ENCODE results near the gene BTLA. TPM values are rescaled to one million over a fixed set of nuclear protein-coding genes. Genes with fewer than 3 reads are reported as not detected.
A peak's percentile ranks its signal among the peaks of the same experiment; 100 is the strongest.

Gene BTLA
- total and polyA plus RNA-seq, 10 of the 15 experiments (the other 5 are each of a cell fraction or from before 2014, with no cell fraction given) = 55.4 to 134 (median 84.2) TPM

- TF ChIP-seq, protein P1, sequence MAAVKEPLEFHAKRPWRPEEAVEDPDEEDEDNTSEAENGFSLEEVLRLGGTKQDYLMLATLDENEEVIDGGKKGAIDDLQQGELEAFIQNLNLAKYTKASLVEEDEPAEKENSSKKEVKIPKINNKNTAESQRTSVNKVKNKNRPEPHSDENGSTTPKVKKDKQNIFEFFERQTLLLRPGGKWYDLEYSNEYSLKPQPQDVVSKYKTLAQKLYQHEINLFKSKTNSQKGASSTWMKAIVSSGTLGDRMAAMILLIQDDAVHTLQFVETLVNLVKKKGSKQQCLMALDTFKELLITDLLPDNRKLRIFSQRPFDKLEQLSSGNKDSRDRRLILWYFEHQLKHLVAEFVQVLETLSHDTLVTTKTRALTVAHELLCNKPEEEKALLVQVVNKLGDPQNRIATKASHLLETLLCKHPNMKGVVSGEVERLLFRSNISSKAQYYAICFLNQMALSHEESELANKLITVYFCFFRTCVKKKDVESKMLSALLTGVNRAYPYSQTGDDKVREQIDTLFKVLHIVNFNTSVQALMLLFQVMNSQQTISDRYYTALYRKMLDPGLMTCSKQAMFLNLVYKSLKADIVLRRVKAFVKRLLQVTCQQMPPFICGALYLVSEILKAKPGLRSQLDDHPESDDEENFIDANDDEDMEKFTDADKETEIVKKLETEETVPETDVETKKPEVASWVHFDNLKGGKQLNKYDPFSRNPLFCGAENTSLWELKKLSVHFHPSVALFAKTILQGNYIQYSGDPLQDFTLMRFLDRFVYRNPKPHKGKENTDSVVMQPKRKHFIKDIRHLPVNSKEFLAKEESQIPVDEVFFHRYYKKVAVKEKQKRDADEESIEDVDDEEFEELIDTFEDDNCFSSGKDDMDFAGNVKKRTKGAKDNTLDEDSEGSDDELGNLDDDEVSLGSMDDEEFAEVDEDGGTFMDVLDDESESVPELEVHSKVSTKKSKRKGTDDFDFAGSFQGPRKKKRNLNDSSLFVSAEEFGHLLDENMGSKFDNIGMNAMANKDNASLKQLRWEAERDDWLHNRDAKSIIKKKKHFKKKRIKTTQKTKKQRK (IDR thresholded peaks at IDR 0.05; ENCODE audit: low read depth, low read length) = no peak
- TF ChIP-seq TCF12 (IDR thresholded peaks at IDR 0.05; ENCODE audit: low read depth, low read length) (no peak), IRF5 (IDR thresholded peaks at IDR 0.05; ENCODE audit: borderline replicate concordance) (no peak), IRF4 (IDR thresholded peaks at IDR 0.05; ENCODE audit: low read depth, low read length) (no peak), RELA (IDR thresholded peaks at IDR 0.05; ENCODE audit: borderline replicate concordance, partially characterized antibody) (no peak), TARDBP (IDR thresholded peaks at IDR 0.05; ENCODE audit: borderline replicate concordance) (no peak), NKRF (conservative IDR thresholded peaks at IDR 0.05) (no peak), NBN (IDR thresholded peaks at IDR 0.05) (peak; percentile 54), EP300 (IDR thresholded peaks at IDR 0.05; ENCODE audit: borderline replicate concordance in 1 of 2, control insufficient read depth in 1 of 2, low read depth in 2 of 2, low read length in 2 of 2) (peak in 1 of 2 experiments; percentile 55; a peak in 1 of 4 replicates), NR2F1 (conservative IDR thresholded peaks at IDR 0.05) (peak; percentile 71), PRDM15 (CRISPR knock-in tag; IDR thresholded peaks at IDR 0.05) (no peak), PML (IDR thresholded peaks at IDR 0.05; ENCODE audit: low read length) (peak; percentile 73), CHD1 (IDR thresholded peaks at IDR 0.05; ENCODE audit: low read depth, low read length) (no peak)
- TF ChIP-seq, protein P2, sequence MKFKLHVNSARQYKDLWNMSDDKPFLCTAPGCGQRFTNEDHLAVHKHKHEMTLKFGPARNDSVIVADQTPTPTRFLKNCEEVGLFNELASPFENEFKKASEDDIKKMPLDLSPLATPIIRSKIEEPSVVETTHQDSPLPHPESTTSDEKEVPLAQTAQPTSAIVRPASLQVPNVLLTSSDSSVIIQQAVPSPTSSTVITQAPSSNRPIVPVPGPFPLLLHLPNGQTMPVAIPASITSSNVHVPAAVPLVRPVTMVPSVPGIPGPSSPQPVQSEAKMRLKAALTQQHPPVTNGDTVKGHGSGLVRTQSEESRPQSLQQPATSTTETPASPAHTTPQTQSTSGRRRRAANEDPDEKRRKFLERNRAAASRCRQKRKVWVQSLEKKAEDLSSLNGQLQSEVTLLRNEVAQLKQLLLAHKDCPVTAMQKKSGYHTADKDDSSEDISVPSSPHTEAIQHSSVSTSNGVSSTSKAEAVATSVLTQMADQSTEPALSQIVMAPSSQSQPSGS (IDR thresholded peaks at IDR 0.05; ENCODE audit: low read length) = peak; percentile 66; the same call in 1 of the 2 replicates
- TF ChIP-seq, protein P3, sequence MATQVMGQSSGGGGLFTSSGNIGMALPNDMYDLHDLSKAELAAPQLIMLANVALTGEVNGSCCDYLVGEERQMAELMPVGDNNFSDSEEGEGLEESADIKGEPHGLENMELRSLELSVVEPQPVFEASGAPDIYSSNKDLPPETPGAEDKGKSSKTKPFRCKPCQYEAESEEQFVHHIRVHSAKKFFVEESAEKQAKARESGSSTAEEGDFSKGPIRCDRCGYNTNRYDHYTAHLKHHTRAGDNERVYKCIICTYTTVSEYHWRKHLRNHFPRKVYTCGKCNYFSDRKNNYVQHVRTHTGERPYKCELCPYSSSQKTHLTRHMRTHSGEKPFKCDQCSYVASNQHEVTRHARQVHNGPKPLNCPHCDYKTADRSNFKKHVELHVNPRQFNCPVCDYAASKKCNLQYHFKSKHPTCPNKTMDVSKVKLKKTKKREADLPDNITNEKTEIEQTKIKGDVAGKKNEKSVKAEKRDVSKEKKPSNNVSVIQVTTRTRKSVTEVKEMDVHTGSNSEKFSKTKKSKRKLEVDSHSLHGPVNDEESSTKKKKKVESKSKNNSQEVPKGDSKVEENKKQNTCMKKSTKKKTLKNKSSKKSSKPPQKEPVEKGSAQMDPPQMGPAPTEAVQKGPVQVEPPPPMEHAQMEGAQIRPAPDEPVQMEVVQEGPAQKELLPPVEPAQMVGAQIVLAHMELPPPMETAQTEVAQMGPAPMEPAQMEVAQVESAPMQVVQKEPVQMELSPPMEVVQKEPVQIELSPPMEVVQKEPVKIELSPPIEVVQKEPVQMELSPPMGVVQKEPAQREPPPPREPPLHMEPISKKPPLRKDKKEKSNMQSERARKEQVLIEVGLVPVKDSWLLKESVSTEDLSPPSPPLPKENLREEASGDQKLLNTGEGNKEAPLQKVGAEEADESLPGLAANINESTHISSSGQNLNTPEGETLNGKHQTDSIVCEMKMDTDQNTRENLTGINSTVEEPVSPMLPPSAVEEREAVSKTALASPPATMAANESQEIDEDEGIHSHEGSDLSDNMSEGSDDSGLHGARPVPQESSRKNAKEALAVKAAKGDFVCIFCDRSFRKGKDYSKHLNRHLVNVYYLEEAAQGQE (IDR thresholded peaks at IDR 0.05; ENCODE audit: low read depth, low read length) = no peak
These were observed 36.0 kb downstream of the BTLA start (continued) for GRCh38 chr3:112463250-112463649.
